ENCODE results near the gene MYO15B.

MYO15B gene

DNA sequence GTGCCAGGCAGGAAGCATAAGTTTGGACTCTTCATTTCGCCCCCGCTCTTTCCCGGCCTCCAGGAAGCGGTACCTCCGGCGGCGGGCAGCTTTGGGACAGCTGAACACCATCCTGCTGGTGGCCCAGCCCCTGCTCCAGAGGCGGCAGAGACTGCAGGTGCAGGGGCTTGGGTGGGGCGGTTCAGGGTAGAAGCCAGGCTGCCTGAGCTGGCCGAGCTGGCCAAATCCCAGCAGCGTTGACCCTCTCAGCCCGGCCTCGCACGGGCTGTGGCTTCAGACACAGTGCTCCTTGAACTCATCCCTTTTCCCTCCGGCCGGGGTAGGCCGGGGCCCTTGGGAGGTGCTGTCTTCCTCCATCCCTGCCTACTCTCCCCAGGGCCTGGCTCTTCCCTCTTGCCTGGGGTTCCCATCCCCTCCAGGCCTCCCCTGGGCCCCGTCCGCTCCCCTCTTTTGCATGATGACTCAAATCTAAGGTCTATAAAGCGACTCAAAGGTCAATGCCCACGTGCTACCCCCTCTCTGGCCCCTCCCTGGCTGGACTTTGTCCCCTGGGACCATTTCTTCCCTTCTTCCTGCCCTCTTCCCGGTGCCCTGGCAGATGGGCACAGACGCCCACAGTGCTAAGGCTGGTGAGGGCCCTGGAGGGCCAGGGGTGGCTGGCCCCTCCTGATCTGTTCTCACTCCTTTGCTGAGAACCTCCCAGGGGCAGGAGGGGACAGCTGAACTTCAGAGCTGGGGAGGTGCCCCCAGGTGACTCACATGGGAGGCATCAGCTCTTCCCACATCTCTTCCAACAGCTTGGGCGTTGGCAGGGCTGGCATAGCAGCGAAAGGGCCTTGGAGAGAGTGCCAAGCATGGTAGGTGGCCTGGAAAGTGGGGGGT, 22.7 kb downstream of the MYO15B start:
- no peak for DNase-seq (ENCODE audit: low read depth in 1 of 2, low spot score in 1 of 2)
- Histone ChIP-seq H3K4me3 (replicated peaks; ENCODE audit: insufficient read depth, low read length) (no peak overlapping the region), H3K27me3 (ENCODE audit: insufficient read depth, poor library complexity, severe bottlenecking) (no peaks in the 10 kb centered on the region), H3K27ac (replicated peaks) (no peak overlapping the region)
- TF ChIP-seq, protein P1, sequence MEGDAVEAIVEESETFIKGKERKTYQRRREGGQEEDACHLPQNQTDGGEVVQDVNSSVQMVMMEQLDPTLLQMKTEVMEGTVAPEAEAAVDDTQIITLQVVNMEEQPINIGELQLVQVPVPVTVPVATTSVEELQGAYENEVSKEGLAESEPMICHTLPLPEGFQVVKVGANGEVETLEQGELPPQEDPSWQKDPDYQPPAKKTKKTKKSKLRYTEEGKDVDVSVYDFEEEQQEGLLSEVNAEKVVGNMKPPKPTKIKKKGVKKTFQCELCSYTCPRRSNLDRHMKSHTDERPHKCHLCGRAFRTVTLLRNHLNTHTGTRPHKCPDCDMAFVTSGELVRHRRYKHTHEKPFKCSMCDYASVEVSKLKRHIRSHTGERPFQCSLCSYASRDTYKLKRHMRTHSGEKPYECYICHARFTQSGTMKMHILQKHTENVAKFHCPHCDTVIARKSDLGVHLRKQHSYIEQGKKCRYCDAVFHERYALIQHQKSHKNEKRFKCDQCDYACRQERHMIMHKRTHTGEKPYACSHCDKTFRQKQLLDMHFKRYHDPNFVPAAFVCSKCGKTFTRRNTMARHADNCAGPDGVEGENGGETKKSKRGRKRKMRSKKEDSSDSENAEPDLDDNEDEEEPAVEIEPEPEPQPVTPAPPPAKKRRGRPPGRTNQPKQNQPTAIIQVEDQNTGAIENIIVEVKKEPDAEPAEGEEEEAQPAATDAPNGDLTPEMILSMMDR (IDR thresholded peaks at IDR 0.05; ENCODE audit: insufficient read depth, low read length) = no peak
- no peak for TF ChIP-seq POLR2AphosphoS5 (IDR thresholded peaks at IDR 0.05; ENCODE audit: low read depth)
- TF ChIP-seq GABPA (IDR thresholded peaks at IDR 0.05; ENCODE audit: low read depth) = no peak
- no peak for TF ChIP-seq SPI1 (IDR thresholded peaks at IDR 0.05; ENCODE audit: borderline replicate concordance, low read depth)
- TF ChIP-seq, protein P2, sequence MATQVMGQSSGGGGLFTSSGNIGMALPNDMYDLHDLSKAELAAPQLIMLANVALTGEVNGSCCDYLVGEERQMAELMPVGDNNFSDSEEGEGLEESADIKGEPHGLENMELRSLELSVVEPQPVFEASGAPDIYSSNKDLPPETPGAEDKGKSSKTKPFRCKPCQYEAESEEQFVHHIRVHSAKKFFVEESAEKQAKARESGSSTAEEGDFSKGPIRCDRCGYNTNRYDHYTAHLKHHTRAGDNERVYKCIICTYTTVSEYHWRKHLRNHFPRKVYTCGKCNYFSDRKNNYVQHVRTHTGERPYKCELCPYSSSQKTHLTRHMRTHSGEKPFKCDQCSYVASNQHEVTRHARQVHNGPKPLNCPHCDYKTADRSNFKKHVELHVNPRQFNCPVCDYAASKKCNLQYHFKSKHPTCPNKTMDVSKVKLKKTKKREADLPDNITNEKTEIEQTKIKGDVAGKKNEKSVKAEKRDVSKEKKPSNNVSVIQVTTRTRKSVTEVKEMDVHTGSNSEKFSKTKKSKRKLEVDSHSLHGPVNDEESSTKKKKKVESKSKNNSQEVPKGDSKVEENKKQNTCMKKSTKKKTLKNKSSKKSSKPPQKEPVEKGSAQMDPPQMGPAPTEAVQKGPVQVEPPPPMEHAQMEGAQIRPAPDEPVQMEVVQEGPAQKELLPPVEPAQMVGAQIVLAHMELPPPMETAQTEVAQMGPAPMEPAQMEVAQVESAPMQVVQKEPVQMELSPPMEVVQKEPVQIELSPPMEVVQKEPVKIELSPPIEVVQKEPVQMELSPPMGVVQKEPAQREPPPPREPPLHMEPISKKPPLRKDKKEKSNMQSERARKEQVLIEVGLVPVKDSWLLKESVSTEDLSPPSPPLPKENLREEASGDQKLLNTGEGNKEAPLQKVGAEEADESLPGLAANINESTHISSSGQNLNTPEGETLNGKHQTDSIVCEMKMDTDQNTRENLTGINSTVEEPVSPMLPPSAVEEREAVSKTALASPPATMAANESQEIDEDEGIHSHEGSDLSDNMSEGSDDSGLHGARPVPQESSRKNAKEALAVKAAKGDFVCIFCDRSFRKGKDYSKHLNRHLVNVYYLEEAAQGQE (IDR thresholded peaks at IDR 0.05; ENCODE audit: insufficient replicate concordance, low read depth) = no peak

DNA sequence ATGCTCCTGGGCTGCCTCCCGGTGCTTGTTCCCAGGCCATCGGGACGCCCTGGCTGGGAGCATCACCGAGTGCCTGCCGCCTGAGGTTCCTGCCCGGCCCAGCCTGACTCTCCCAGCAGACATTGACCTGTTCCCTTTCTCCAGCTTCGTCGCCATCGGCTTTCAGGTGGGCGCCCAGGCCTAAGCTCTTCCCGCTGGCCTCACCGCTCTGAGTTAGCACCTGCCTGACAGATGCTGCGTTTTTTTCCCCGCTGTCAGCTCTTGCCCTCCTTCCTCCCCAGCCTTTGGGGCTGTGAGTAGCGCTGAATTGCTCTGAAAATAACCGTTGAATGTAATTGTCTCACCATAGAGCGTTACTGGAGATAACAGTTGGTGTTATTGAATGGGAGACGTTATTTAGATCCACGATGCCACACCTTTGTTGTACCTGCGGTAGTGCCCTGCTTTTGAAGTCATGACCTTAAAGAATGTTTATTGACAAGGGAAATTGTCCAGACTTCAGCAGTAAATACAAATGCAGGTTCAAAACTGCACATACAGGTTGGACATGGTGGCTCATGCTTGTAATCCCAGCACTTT, 24.3 kb downstream of the MYO15B start:
- Histone ChIP-seq H3K4me3 (replicated peaks; ENCODE audit: insufficient read depth, low read length) (no peak overlapping the region), H3K27ac (replicated peaks) (no peak overlapping the region), H3K27me3 (ENCODE audit: insufficient read depth, poor library complexity, severe bottlenecking) (no peaks in the 10 kb centered on the region)
- TF ChIP-seq, protein P2 (IDR thresholded peaks at IDR 0.05; ENCODE audit: insufficient replicate concordance, low read depth) = no peak
- TF ChIP-seq, protein P1 (IDR thresholded peaks at IDR 0.05; ENCODE audit: insufficient read depth, low read length) = no peak
- TF ChIP-seq GABPA (IDR thresholded peaks at IDR 0.05; ENCODE audit: low read depth) = no peak
- no peak for TF ChIP-seq SPI1 (IDR thresholded peaks at IDR 0.05; ENCODE audit: borderline replicate concordance, low read depth)
- TF ChIP-seq POLR2AphosphoS5 (IDR thresholded peaks at IDR 0.05; ENCODE audit: low read depth) = no peak
- no peak for DNase-seq (ENCODE audit: low read depth in 1 of 2, low spot score in 1 of 2)

DNA sequence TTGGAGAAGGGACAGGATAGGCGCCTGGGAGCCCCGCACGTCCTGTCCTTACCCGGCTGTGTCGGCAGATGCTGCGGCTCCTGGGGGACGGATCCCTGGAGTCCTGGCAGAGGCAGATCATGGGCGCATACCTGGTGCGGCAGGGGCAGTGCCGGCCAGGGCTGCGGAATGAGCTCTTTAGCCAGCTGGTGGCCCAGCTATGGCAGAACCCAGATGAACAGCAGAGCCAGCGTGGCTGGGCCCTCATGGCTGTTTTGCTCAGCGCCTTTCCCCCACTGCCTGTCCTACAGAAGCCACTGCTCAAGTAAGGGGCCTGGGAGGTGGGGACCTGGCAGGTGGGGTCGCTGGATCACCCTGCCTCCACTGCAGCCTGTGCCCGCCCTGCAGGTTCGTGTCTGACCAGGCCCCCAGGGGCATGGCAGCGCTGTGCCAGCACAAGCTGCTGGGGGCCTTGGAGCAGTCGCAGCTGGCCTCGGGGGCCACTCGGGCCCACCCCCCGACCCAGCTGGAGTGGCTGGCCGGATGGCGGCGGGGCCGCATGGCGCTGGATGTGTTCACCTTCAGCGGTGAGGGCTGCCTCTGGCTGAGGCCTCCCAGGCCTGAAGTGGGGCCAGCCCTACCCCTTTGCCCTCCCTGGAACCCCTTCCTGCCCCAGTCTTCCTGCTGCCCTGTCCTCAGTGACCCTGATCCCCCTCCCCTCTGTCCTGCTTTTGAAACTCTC, 25.5 kb downstream of the MYO15B start:
- no peak for DNase-seq (ENCODE audit: low read depth in 1 of 2, low spot score in 1 of 2)
- TF ChIP-seq, protein P1 (IDR thresholded peaks at IDR 0.05; ENCODE audit: insufficient read depth, low read length) = no peak
- TF ChIP-seq GABPA (IDR thresholded peaks at IDR 0.05; ENCODE audit: low read depth) (no peak), POLR2AphosphoS5 (IDR thresholded peaks at IDR 0.05; ENCODE audit: low read depth) (no peak), SPI1 (IDR thresholded peaks at IDR 0.05; ENCODE audit: borderline replicate concordance, low read depth) (no peak)
- TF ChIP-seq, protein P2 (IDR thresholded peaks at IDR 0.05; ENCODE audit: insufficient replicate concordance, low read depth) = no peak
- H3K4me3 ChIP-seq (replicated peaks; ENCODE audit: insufficient read depth, low read length) = no peak overlapping the region
- no peak overlapping the region for H3K27ac ChIP-seq (replicated peaks)
- no peaks in the 10 kb centered on the region for H3K27me3 ChIP-seq (ENCODE audit: insufficient read depth, poor library complexity, severe bottlenecking)
